ENCODE data around the gene ERMN. TPM values are rescaled to one million over a fixed set of nuclear protein-coding genes. Genes with fewer than 3 reads are reported as not detected.
"Not testable (repeated sequence)": the region's sequence is repeated elsewhere in the genome, so short reads cannot be mapped to it uniquely, and the experiment has no call there.

Gene ERMN
- total RNA-seq, 1 donor from 2014 or later = not detected

DNA sequence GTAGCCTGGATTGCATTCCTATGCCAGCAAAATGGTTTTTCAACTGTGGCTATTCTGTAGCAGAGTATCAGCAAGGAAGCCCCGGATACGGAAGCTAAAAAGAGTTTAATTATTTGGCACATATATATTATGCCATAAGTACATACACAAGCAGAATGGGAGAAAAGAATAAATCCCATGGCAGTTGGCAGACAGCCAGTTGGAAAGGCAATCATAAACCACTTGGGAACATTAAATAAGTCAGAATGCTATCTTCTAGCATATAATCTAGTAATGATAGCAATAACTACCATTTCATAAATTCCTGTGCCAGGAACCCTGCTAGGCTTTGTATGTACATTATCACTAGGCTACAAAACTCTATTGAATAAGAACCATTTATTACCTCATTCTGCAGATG lies 42.2 kb downstream of the ERMN start:
- no peaks in the 10 kb centered on the region for H3K4me1 Mint-ChIP-seq (ENCODE audit: low read depth)
- TF ChIP-seq, protein P1, sequence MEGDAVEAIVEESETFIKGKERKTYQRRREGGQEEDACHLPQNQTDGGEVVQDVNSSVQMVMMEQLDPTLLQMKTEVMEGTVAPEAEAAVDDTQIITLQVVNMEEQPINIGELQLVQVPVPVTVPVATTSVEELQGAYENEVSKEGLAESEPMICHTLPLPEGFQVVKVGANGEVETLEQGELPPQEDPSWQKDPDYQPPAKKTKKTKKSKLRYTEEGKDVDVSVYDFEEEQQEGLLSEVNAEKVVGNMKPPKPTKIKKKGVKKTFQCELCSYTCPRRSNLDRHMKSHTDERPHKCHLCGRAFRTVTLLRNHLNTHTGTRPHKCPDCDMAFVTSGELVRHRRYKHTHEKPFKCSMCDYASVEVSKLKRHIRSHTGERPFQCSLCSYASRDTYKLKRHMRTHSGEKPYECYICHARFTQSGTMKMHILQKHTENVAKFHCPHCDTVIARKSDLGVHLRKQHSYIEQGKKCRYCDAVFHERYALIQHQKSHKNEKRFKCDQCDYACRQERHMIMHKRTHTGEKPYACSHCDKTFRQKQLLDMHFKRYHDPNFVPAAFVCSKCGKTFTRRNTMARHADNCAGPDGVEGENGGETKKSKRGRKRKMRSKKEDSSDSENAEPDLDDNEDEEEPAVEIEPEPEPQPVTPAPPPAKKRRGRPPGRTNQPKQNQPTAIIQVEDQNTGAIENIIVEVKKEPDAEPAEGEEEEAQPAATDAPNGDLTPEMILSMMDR (IDR thresholded peaks at IDR 0.05; ENCODE audit: unreplicated experiment) = no peak
- H3K4me3 Mint-ChIP-seq (ENCODE audit: low read depth) = no peak overlapping the region
- H3K36me3 Mint-ChIP-seq (ENCODE audit: insufficient read depth) = no peaks in the 10 kb centered on the region
- H3K27ac Mint-ChIP-seq = no peak overlapping the region
- DNase-seq (ENCODE audit: low spot score, unreplicated experiment) = no peak
- H3K27me3 Mint-ChIP-seq = no peaks in the 10 kb centered on the region
- peaks cover 13% of the 10 kb centered on the region for H3K9me3 Mint-ChIP-seq (ENCODE audit: low read depth)

DNA sequence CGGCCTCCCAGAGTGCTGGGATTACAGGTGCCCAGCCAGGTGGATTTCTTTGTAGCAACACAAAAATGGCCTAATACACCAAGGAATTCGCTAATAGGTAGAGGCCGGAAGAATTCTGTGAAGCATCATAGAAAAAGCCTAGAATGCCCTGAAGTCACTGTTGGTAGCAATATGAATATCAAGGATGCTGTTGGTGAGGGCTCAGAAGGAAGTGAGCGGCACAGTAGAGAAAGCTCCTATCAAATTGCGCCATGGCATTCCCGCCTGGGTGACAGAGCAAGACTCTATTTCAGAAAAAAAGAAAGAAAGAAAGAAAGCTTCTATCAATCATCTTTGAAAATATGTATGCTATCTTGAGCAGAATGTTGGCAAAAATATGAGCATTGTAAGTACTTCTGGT lies 44.3 kb downstream of the ERMN start:
- Mint-ChIP-seq H3K9me3 (ENCODE audit: low read depth) (peaks cover 21% of the 10 kb centered on the region), H3K27me3 (no peaks in the 10 kb centered on the region), H3K27ac (no peak overlapping the region), H3K4me1 (ENCODE audit: low read depth) (no peaks in the 10 kb centered on the region), H3K36me3 (ENCODE audit: insufficient read depth) (no peaks in the 10 kb centered on the region), H3K4me3 (ENCODE audit: low read depth) (no peak overlapping the region)
- TF ChIP-seq, protein P1 (IDR thresholded peaks at IDR 0.05; ENCODE audit: unreplicated experiment) = no peak
- no peak for DNase-seq (ENCODE audit: low spot score, unreplicated experiment)

DNA sequence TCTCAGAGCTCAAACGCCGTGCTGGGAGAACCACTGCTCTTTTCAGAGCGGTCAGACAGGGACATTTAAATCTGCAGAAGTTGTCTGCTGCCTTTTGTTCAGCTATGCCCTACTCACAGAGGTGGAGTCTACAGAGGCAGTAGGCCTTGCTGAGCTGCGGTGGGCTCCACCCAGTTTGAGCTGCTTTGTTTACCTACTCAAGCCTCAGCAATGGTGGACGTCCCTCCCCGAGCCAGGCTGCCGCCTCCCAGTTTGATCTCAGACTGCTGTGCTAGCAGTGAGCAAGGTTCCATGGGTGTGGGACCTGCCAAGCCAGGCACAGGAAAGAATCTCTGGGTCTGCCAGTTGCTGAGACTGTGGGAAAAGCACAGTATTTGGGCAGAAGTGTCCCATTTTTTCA lies 46.3 kb downstream of the ERMN start:
- not testable (repeated sequence) for DNase-seq (ENCODE audit: low spot score, unreplicated experiment); H3K36me3 Mint-ChIP-seq (ENCODE audit: insufficient read depth); H3K4me1 Mint-ChIP-seq (ENCODE audit: low read depth); H3K27me3 Mint-ChIP-seq; H3K4me3 Mint-ChIP-seq (ENCODE audit: low read depth); H3K27ac Mint-ChIP-seq
- H3K9me3 Mint-ChIP-seq (ENCODE audit: low read depth) = peaks cover 30% of the 10 kb centered on the region

DNA sequence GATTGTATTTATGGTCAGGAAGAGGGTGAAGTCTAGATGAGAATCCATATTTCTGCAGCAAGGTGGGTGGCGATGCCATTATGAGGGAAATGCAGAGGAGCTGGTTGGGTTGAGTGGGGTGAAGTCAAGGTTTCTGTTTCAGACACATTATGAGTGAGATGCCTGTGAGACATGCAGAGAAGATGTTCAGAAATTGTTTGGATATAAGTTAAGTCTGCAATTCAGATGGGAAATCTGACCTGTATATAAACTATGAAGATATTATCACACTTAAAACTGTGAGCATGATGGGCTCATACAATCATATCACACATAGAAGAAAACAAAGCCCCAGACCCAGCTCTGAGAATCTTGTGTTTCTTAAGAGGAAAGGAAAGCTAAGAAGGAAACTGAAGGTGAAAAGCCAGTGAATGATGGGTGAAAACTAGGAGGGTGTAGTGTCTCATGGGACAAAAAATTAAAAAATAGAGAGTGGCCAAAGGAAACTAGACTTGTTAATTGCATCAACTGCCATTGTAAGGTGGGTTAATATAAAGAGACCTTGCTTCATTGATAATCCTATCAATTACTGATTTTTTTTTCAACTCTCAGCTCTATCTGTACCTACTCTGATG lies 53.9 kb downstream of the ERMN start:
- DNase-seq (ENCODE audit: low spot score, unreplicated experiment) = no peak
- TF ChIP-seq, protein P1 (IDR thresholded peaks at IDR 0.05; ENCODE audit: unreplicated experiment) = no peak
- no peaks in the 10 kb centered on the region for H3K36me3 Mint-ChIP-seq (ENCODE audit: insufficient read depth)
- H3K4me1 Mint-ChIP-seq (ENCODE audit: low read depth) = no peaks in the 10 kb centered on the region
- H3K4me3 Mint-ChIP-seq (ENCODE audit: low read depth) = no peak overlapping the region
- H3K9me3 Mint-ChIP-seq (ENCODE audit: low read depth) = peaks cover 10% of the 10 kb centered on the region
- H3K27ac Mint-ChIP-seq = no peak overlapping the region
- no peaks in the 10 kb centered on the region for H3K27me3 Mint-ChIP-seq

DNA sequence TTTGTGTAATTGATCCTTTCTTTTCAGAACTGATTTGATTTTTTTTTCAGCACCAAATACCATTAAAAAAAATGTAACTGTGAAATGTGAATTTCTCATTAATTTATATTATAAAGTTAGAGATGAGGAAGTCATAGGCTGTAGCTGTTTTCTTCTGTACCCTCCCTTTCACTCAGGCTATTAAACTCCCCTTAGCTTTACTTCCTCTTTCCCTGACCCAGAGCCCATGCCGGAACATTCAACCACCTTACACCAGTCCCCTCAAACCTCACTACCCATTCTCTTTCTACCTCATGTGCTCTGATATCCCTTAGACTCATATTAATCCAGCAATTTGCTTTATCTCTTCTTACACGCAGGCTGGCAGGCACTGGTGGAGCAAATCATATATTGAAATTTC lies 55.7 kb downstream of the ERMN start:
- Mint-ChIP-seq H3K27ac (no peak overlapping the region), H3K4me3 (ENCODE audit: low read depth) (no peak overlapping the region), H3K36me3 (ENCODE audit: insufficient read depth) (no peaks in the 10 kb centered on the region), H3K4me1 (ENCODE audit: low read depth) (peaks cover 2% of the 10 kb centered on the region), H3K27me3 (no peaks in the 10 kb centered on the region), H3K9me3 (ENCODE audit: low read depth) (peaks cover 7% of the 10 kb centered on the region)
- TF ChIP-seq, protein P1 (IDR thresholded peaks at IDR 0.05; ENCODE audit: unreplicated experiment) = no peak
- DNase-seq (ENCODE audit: low spot score, unreplicated experiment) = no peak

DNA sequence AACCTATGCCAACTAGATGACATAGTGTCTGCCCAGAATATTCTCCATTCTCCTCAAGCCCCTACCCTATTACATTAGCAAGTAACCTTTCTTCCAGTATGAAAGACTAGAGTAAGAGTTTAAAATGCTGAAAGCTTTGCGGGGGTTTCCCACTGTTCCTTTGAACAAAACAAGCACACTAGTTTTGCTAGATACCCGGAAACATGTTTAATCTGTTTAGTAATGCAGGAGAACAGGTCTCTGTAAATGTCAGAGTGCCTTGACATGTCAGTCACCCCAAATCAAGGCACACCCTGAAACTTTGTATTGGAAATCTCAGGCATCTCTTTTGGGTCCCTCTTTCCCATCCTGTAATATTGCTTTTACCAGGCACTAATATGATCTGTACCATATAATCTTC lies 56.6 kb downstream of the ERMN start:
- no peaks in the 10 kb centered on the region for H3K27me3 Mint-ChIP-seq
- TF ChIP-seq, protein P1 (IDR thresholded peaks at IDR 0.05; ENCODE audit: unreplicated experiment) = no peak

More for the DNA sequence above, 56.6 kb downstream of the ERMN start:
- Mint-ChIP-seq H3K27ac (no peak overlapping the region), H3K9me3 (ENCODE audit: low read depth) (no peaks in the 10 kb centered on the region), H3K36me3 (ENCODE audit: insufficient read depth) (no peaks in the 10 kb centered on the region), H3K4me3 (ENCODE audit: low read depth) (no peak overlapping the region), H3K4me1 (ENCODE audit: low read depth) (peaks cover 2% of the 10 kb centered on the region)
- DNase-seq (ENCODE audit: low spot score, unreplicated experiment) = no peak

Measured in progenitor cell of endocrine pancreas (in vitro differentiated cells).